ENCODE measurements around the gene GFM1.

GFM1 gene

DNA sequence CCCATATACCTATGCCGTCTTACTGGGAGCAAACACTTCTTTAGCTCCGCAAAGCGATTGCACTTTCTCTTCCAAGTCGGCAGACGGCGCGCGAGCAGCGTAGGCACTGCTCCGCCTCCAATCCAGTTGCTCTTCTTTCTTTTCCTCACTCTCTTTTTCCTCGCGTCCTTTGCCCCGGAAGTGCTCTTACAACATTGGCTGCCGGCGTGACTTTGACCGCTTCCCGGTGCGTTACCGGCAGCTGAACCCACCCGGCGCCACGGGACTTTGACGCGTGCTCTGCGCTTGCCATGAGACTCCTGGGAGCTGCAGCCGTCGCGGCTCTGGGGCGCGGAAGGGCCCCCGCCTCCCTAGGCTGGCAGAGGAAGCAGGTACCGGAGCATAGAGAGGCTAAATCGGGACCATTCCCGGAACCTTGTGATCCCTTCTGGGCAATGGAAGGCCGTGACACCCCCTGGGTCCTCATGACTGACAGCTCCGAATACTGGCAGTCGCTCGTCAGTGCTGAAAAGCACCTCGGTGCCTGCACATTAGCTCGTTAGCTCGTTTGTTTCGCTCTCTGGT, at the start of gene GFM1:
Gene GFM1 (plus strand): TSS at position 183 of the 564 bp plus-strand sequence. CDS start 108 bp downstream, at position 291.
- peak; percentile 88 for DNase-seq

DNA sequence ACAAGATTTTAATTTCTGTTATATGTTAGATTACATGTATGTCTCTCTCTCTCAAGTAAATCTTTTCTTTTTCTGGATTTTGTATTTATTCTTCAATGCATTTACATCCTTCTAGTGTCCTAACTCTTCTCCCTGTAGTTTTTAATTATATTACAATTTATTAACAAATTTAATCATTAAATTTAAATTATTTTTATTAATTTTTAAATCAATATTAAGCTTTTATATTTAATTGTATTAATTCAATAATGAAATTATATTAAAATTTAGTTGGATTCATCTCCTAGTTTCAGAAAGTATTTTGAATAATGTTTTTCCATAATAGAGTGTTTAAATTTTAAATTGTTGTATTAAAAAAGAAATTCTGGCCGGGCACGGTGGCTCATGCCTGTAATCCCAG, 43.5 kb upstream of the GFM1 start:
- DNase-seq = no peak

DNA sequence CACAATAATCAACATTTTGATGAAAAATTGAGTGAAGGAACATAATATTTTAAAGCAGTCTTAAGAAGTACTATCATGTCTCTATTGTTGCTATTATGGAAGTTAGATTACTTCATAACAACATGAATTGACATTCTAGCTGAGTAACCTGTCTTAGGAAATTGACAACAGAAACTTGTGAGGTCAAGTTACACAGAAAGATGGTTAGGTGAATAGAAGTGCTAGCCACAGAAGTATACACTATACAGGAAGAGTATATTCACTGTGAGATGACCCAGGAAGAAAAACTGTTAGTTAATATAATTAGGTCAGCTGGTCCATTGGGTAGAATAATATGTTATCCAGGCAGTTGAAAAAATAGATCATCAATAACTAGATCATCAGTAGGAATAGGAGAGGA, 42.1 kb upstream of the GFM1 start:
- DNase-seq = no peak

DNA sequence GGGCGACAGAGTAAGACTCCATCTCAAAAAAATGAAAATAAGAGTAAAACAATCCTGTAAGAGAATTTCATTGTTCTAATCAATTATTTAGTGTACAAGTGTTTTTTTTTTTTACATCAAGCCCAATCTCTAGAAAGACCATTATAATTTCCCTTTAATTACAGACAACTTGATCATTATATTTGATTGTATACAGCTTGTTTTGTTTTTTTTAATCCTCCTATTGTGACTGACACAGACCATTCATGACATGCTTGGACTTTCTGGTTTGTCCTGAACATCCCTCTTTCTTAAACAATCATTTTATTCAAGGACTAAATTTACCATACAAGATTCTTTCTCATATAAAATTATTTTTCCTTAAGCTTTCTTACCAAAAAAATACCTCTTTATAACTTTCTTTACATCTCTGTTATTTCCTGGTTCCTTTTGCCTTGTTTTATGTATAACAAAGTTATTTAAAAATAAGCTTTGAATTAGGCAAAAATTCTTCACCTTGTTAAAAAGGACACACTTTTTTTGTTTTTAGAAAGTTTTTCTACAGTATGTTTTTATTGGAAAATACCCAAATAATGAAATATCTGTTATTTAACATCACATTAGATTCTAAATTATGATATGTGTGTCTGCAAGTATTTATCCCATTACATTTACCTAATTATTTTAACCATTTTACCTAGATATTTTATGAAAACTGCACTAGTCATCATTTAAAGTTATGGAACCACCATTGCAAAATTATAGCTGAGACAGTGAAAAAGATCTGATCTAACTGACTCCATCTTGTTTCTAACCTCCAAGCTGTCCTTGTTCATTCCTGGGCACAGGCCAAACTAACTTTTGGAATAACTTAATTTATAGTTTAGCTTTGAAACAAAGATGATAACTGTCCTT, 26.1 kb upstream of the GFM1 start:
- no peak for DNase-seq

DNA sequence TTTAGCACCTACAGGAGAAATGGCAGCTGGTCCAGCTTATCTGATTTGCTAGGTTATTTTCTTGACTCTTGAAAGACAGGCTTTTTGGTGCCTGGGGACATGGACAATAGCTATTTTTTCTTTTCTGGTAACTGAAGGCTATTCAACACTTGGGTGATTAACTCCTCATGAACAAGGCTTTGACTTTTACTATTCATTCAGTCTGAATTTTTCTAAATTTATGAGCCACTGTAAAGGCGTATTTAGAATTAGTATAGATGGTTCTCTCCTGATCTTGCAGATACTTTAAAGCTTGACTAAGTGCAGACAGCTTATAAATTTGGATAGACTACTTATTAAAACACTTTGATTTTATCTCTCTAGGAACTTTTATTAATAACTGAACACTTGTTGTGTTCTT, 18.4 kb upstream of the GFM1 start:
- DNase-seq = no peak

DNA sequence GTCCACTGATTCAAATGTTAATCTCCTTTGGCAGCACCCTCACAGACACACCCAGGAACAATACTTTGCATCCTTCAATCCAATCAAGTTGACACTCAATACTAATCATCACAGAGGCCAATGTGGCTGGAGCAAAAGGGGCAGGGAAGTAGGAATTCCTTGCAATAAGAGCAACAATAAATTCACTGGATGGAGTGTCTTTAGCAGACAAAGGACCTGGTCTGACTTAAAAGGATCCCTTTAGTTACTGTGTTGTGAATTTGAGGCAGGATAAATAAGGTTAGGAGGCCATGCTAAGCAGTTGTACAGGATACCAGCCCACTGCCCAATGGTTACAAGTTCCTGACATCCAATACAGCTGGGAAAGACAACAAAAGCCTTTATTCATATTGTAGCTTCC, 12.3 kb upstream of the GFM1 start:
- no peak for DNase-seq

DNA sequence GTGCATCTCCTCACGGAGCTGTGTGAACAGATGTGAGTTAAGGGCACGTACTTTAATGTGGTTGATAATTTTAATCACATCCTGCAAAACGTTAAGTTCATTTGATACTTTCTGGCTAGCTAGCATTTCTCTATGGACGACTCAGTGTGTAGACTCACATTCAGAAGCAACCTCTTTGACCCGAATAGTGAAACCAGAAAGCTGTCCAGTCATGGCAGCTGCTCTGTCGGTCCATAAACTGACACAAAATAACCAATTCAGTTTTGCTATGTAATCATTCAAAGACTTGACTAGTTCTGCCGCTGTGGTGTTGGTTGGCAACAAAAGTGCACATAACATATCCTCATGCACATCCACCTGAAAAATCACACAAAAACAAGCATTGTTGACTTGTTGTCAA, 3.7 kb upstream of the GFM1 start:
- DNase-seq = no peak

DNA sequence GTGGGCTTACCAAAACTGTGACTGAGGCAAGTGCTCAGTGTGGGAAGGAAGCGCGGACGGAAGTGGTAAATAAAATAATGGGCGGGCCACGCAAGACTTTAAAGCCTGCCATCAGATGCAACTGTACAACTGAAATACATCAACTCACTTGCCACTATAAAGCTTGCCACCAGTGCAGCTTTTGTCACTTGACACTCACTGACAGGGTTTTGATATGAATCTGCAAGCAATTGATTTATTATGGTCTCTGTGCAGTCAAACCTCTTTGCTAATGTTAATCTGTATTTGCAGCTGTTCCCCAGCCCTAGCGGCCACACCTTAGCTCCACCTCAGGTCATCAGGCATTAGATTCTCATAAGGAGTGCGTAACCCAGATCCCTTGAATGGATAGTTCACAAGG, 2.3 kb upstream of the GFM1 start:
- no peak for DNase-seq

DNA sequence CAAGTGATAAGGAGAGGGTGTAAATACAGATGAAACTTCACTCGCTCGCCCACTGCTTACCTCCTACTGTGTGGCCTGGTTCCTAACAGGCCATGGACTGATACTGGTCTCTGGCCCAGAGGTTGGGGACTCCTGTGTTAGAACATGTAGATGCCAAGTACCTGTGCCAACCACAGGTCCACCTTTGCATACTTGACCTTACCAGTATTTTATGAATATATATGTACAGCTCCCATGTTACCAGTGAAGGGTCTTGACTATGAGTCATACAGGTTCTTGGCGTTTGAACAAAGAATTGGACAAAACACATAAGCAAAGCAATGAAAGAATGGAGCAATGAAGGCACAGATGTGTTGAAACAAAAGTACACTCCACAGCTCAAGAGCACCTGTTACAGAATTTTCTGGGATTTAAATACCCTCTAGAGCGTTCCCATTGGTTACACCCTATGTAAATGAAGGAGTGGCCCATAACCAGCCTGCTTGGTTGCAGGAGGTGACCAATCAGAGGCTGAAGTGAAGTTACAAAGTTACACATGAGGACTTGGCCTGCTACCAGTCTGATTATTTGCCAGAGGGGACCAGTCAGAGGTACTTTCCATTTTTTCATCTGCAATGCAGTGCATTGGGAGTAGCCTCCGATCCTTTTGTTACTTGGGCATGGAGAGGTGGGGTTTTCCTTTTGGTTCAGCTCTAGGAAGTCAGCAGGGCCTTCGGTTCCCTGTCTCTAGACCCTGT, 1.7 kb upstream of the GFM1 start:
- no peak for DNase-seq

DNA sequence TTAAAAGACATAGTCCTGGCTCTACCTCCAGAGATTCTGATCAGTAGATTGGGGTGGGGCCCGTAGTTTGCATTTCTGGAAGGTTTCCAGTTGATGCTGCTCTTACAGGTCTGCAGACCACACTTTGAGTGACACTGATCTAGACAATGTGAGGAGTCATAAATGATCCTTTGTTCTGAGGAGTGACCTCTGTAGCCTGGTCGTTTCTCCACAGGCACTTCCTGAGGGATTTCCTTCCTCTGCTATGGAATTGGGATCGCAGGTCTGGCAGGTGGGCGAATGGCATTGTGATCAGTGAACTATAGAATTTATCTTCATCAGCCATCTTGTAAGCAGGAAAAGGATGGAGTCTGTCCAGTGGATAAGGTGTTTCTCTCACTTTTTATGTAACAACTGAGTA, 5.5 kb downstream of the GFM1 start:
- DNase-seq = no peak

DNA sequence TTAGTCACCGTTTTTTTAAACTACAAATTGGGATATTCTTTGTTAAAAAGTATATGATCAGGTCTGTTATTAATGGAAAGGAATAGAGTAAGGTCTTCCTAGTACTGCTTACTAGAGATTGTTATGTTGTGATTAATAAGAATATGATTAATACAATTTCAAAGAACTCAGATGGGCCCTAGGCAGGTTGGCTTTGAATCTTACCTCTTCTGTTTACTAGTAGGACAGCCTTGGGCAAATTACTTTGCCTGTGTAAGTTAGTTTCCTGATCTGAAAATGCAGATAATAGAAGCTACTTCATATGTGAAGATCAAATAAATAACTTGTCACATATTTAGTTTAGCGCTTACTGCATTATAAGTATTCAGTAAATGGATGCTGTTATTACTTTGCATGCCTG, 6.9 kb downstream of the GFM1 start:
- DNase-seq = no peak

DNA sequence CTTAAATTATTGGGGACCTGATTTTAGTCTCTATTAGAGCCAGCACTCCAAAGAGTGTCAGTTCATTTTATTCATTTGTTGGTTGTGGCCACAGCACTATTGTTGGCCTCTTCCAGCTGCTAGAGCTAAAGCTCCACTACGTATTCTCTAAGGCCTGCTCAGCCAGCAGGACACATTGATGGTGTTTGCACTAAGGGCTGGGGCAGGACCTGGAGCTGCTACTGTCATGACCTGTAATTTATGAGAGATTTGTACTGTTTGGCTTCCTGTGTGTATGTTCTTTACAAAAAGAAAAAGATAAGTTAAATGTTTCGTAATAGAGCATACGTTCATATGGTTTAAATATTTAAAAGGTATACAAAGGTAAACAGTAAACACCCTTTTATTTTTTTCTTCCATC, 8.1 kb downstream of the GFM1 start:
- DNase-seq = no peak

DNA sequence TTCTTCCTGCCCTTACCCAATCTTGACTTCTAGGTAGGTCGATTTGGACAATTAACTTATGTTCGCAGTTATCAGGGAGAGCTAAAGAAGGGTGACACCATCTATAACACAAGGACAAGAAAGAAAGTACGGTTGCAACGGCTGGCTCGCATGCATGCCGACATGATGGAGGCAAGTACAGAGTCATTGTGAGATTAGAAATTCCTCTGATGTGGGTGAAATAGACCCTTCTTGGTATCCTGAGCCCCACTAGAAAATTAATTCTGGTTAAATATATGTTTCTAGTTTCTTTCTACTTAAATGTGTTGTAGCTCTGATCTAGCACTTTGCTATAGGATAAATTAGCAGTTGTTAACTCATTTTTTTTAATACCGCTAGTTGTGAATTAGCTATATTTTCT, 14.6 kb downstream of the GFM1 start:
- no peak for DNase-seq

DNA sequence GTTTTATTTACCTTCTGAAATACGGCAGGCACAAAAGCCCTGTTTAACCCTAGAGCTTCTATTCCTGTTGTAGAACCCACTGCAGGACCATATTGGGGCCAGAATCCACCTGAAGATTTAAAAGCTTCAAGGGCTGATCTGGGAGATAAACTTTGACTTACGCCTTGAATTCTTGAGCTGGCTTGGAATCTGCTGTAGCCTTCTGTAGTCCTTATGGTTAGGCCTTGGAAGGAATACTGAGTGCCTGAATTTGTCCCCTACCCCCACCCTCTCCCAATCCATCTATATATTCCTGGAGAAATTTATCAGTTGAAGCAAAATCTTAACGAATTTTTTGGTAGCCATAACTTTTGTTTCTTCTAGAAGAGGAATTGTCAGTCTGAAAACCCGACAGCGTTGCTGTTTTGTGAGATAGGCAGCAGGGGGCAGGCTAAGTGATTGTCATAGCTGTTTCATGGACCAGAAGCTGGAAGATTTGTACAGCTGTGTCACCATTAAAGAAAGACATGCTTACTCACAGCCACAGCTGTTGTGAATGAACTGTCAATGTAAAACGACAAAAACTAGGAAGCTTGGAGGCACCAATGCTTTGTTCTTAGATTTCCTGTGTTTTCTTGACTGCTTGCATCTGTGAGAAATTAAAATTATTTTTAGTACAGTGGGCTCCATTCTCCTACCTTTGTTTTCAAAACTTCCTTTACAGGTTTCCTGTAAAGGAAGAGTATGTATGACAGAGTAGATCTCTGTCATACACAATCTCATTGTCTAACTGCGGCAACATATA, 15.3 kb downstream of the GFM1 start:
- peak; percentile 50 for DNase-seq

DNA sequence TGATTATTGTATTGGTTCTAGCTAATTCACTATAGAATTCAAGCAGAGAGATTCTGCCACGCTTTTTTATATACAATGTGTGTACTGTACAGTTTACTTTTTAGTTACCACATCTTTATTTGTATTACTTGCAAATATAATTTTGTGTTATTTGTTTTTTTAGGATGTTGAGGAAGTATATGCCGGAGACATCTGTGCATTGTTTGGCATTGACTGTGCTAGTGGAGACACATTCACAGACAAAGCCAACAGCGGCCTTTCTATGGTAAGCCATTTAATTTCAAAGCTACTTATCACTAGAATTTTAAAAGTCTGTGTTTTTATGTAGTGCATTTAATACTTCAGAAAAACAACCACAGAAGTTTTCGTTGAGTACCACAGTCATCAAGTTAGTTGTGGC, 16.4 kb downstream of the GFM1 start:
- no peak for DNase-seq

DNA sequence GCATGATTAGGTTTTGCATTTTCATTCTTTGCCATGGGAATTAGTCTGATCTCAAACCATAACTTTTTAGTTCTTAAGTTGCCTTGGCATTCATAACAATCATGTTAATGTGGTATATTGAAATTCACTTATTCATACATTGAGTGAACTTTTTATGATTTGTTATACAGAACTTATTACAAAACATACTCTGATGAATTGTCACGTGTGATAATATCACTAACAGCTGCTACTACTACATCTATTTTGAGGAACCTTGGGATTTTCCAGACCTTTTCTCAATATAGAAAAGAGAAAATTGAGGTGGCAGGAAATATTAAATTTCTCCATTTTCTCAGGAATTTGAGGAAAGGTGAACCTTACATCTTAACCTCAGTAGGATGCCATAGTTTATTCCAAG, 18.9 kb downstream of the GFM1 start:
- DNase-seq = no peak

DNA sequence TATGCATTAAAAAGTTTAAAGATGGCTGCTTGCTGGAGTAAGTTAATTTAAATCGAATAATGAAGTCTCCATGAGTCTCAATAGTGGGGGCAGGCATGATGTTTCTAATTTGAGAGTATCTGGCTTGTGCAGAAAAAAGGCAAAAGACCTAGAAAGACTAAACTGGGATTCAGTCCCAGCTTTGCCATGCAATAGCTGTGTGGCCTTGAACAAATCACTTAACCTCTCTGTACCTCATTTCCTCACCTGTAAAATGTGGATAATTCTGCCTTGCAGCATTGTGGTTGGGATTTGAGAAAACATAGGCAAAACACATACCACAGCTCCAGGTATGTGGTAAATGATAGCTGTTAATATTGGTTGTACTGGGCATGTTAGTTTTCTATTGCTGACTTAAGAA, 19.5 kb downstream of the GFM1 start:
- DNase-seq = no peak

DNA sequence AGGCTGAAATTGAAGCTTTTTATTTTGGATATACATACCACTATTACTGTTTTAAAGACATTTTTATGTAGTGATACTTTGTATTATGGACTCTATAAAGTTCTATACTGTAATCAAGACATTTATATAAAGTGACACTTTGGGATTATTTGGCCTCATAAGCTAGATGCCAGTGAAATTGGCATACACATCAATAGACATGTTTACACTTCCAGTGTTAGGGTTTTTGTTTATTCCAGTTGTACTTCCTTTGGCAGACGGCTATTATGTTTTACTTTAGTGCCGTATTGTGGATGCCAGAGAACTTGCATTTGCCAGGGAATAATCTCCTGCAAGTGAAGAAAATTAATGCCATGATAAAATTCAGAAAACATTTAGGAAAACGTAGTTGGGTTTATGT, 22.1 kb downstream of the GFM1 start:
- no peak for DNase-seq

DNA sequence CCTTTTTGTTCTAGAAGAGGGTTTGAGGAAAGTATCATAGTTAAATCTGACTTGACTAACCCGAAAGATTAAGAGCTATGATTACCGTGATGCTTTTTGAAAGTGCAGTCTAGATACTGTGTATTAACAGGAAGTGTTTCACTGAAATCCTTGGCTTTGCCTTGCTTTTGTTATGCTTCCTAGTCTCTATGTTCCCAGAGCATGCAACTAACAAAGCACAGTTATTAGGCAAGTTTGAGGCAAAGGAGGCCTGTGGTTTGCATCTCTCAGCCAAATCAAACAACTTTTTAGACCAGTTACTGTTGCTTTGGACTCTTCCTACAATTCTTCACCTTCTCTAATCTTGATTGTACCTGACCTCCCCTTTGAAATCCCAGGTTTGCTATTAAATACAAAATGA, 24.2 kb downstream of the GFM1 start:
- no peak for DNase-seq

DNA sequence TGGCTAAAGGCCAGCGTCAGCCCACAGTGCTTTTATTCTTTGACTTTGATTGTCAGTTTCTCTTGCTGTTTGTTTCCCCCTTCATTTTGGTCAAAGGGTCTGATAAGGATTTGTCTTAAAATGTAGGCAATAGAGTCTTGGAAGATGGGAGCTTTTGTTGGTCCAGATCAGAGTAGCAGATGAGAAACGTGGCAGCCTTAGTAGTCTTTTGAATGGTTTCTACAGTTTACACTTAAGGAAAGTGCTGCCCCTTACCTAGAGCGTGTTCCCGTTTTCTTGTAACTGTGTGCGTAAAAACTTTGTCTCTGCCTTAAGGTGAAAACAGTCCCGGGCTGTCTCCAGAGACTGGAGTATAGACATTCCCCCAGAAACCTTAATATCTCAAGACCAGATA, 27.5 kb downstream of the GFM1 start:
- no peak for DNase-seq

DNA sequence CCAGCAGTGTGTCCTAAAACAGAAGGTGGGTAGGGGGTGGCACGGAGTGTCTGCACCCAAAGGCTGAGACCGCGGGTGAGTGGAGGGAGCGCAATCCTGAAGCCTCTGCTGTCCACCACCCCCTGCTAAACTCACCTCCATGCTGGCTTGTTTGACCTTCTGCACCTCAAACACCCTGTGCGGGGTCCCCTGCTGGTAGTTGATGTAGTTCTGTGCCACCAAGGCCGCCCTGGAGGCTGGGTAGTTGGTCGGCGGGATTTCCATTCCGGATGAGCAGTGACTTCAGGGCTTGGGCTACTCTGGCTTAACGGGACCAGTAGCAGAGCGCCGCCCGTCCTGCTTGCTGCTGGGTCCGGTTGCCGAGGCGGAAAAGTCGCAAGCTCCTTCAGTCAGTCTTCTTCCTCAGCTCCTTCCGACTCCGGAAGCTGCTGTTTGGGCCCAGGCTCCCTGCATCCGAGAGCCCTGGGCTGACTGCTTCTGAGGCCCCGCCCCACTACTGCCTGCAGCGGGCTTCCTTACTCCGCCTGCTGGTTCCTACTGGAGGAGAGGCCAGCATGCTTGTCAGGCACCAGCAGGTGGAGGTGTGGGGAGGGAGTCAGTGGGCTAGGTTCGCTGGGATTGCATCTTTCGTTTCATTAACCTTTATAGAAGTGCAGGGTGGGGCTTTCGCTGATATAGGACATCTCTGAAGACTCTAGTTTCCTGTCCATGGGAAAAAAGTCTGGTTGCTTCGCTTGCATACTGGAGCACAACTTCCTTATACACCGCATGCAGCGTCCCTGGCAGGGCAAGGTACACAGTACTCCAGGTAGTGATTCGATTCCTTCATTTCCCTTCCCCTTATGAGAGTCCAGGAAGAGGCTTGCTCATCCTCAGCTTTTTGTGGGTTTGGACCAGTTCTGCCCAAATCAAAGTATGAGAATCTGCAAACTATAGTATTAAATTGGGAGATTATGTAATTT, 28.2 kb downstream of the GFM1 start, which contains the start of gene LXN:
Gene LXN (minus strand): TSS at position 434 of the 962 bp plus-strand sequence. CDS start 170 bp downstream, at position 264.
- DNase-seq = peak; percentile 74

DNA sequence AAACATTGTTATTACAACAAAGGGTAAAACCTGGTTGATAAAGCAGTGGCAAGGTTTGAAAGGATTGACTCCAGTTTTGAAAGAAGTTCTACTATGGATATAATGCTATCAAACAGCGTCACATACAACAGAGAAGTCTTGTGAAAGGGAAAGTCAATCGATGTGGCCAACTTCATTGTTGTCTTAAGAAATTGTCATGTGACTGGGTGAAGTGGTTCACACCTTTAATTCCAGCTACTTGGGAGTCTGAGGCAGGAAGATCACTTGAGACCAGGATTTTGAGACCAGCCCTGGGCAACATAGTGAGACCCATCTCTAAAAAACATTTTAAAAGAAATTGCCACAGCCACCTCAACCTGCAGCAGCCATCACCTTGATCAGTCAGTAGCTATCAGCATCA, 34.4 kb downstream of the GFM1 start:
- no peak for DNase-seq
